H1 (cell line): ENCODE data around the gene RNF144A. TPM values are rescaled to one million over a fixed set of nuclear protein-coding genes. Genes with fewer than 3 reads are reported as not detected.

ENCODE experiments used
- CHD7 ChIP-seq: fragments of 300-600 bp; sonication (generic); IDR thresholded peaks from 2 replicates; pipeline ENCODE4 v1.7.1; 2012; ENCODE audit warnings: low read length, moderate library complexity, mild to moderate bottlenecking, inconsistent platforms; ENCODE audit not compliant: insufficient replicate concordance
- CTCF ChIP-seq, 3 experiments: IDR thresholded peaks; 1 replicate in 2 of 3; 2 replicates in 1 of 3; pipeline versions ENCODE4 v1.5.1 to v1.6.1; 2011; ENCODE audit warnings: low read length in 3 of 3, mild to moderate bottlenecking in 3 of 3, inconsistent platforms in 2 of 3, low read depth in 1 of 3, moderate library complexity in 1 of 3; ENCODE audit not compliant: insufficient read depth in 1 of 3; ENCODE audit errors: control extremely low read depth in 1 of 3
- JUND ChIP-seq: IDR thresholded peaks from 2 replicates; pipeline ENCODE4 v1.6.1; 2011; ENCODE audit warnings: mild to moderate bottlenecking, improper control_type of control experiment, low read length
- KDM4A ChIP-seq: IDR thresholded peaks from one replicate; pipeline ENCODE4 v1.7.1; 2012; ENCODE audit warnings: low read depth, mild to moderate bottlenecking, moderate library complexity, low read length, inconsistent platforms; ENCODE audit not compliant: severe bottlenecking
- MAX ChIP-seq: IDR thresholded peaks from 2 replicates; pipeline ENCODE4 v1.6.1; 2012; ENCODE audit warnings: inconsistent platforms
- TAF1 ChIP-seq: IDR thresholded peaks from 2 replicates; pipeline ENCODE4 v1.6.1; 2011; ENCODE audit warnings: mild to moderate bottlenecking, low read depth, low read length
- TCF12 ChIP-seq: IDR thresholded peaks from 2 replicates; pipeline ENCODE4 v1.6.1; 2011; ENCODE audit warnings: low read depth, mild to moderate bottlenecking, low read length
- polyA plus RNA-seq, 7 experiments: library from polyadenylated mRNA; depleted of rRNA in 3 of 7; stranded (reverse) in 5 of 7; unstranded in 2 of 7; fragments of >200 nt in 5 of 7; fragments of 200-250 nt in 2 of 7; gene quantifications; 1 replicate in 5 of 7; 2 replicates in 1 of 7; 4 replicates in 1 of 7; pipeline versions ENCODE4 v1.2.1 to v1.2.3, GENCODE V29; 2011 to 2013; ENCODE audit warnings: missing spikeins in 2 of 7, mixed read lengths in 2 of 7
- total RNA-seq: library from RNA; stranded (reverse); fragmentation: NEBNext Ultra II Directional; extraction: Animal tissue kit (Norgen Biotek cat#: 25700); gene quantifications from 2 replicates; pipeline ENCODE4 v1.2.1, GENCODE V29; 2021

The RNF144A gene
- total and polyA plus RNA-seq, 2 of the 8 experiments (the other 6 are each of a cell fraction or from before 2014, with no cell fraction given) = 14.0 to 15.0 TPM

GRCh38 chr2:6999211-6999877, 82.1 kb downstream of the RNF144A start (continued):
- TF ChIP-seq CHD7 (no peak), TCF12 (no peak), CTCF (IDR thresholded peaks at IDR 0.05; ENCODE audit: control extremely low read depth in 1 of 3, insufficient read depth in 1 of 3, low read depth in 1 of 3, low read length in 3 of 3) (no peak), TAF1 (no peak), JUND (no peak), KDM4A (no peak), MAX (no peak)
